ENCODE data around the gene ITGA5. TPM values are rescaled to one million over a fixed set of nuclear protein-coding genes. Genes with fewer than 3 reads are reported as not detected.

Gene ITGA5
- total and polyA plus RNA-seq, 2 of the 13 experiments (the other 11 are each of a cell fraction or from before 2014, with no cell fraction given) = 0.20 to 0.40 TPM

- TF ChIP-seq, protein P1, sequence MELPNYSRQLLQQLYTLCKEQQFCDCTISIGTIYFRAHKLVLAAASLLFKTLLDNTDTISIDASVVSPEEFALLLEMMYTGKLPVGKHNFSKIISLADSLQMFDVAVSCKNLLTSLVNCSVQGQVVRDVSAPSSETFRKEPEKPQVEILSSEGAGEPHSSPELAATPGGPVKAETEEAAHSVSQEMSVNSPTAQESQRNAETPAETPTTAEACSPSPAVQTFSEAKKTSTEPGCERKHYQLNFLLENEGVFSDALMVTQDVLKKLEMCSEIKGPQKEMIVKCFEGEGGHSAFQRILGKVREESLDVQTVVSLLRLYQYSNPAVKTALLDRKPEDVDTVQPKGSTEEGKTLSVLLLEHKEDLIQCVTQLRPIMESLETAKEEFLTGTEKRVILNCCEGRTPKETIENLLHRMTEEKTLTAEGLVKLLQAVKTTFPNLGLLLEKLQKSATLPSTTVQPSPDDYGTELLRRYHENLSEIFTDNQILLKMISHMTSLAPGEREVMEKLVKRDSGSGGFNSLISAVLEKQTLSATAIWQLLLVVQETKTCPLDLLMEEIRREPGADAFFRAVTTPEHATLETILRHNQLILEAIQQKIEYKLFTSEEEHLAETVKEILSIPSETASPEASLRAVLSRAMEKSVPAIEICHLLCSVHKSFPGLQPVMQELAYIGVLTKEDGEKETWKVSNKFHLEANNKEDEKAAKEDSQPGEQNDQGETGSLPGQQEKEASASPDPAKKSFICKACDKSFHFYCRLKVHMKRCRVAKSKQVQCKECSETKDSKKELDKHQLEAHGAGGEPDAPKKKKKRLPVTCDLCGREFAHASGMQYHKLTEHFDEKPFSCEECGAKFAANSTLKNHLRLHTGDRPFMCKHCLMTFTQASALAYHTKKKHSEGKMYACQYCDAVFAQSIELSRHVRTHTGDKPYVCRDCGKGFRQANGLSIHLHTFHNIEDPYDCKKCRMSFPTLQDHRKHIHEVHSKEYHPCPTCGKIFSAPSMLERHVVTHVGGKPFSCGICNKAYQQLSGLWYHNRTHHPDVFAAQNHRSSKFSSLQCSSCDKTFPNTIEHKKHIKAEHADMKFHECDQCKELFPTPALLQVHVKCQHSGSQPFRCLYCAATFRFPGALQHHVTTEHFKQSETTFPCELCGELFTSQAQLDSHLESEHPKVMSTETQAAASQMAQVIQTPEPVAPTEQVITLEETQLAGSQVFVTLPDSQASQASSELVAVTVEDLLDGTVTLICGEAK (IDR thresholded peaks at IDR 0.05) = no peak
- TF ChIP-seq, protein P1 (CRISPR knock-in tag; IDR thresholded peaks at IDR 0.05) = no peak
- TF ChIP-seq ZNF136 (CRISPR knock-in tag; IDR thresholded peaks at IDR 0.05; ENCODE audit: low read depth) (no peak), CENPT (CRISPR knock-in tag; IDR thresholded peaks at IDR 0.05; ENCODE audit: low read depth) (no peak), CENPX (CRISPR knock-in tag; IDR thresholded peaks at IDR 0.05) (no peak), MEF2D (CRISPR knock-in tag; IDR thresholded peaks at IDR 0.05) (no peak), DPF2 (CRISPR knock-in tag; IDR thresholded peaks at IDR 0.05; ENCODE audit: borderline replicate concordance, low read depth) (no peak), MYPOP (CRISPR knock-in tag; IDR thresholded peaks at IDR 0.05) (no peak), SMARCC2 (IDR thresholded peaks at IDR 0.05) (no peak), ZNF235 (CRISPR knock-in tag; IDR thresholded peaks at IDR 0.05; ENCODE audit: borderline replicate concordance) (no peak), KLF15 (CRISPR knock-in tag; IDR thresholded peaks at IDR 0.05; ENCODE audit: borderline replicate concordance) (no peak)
- TF ChIP-seq, protein P2, sequence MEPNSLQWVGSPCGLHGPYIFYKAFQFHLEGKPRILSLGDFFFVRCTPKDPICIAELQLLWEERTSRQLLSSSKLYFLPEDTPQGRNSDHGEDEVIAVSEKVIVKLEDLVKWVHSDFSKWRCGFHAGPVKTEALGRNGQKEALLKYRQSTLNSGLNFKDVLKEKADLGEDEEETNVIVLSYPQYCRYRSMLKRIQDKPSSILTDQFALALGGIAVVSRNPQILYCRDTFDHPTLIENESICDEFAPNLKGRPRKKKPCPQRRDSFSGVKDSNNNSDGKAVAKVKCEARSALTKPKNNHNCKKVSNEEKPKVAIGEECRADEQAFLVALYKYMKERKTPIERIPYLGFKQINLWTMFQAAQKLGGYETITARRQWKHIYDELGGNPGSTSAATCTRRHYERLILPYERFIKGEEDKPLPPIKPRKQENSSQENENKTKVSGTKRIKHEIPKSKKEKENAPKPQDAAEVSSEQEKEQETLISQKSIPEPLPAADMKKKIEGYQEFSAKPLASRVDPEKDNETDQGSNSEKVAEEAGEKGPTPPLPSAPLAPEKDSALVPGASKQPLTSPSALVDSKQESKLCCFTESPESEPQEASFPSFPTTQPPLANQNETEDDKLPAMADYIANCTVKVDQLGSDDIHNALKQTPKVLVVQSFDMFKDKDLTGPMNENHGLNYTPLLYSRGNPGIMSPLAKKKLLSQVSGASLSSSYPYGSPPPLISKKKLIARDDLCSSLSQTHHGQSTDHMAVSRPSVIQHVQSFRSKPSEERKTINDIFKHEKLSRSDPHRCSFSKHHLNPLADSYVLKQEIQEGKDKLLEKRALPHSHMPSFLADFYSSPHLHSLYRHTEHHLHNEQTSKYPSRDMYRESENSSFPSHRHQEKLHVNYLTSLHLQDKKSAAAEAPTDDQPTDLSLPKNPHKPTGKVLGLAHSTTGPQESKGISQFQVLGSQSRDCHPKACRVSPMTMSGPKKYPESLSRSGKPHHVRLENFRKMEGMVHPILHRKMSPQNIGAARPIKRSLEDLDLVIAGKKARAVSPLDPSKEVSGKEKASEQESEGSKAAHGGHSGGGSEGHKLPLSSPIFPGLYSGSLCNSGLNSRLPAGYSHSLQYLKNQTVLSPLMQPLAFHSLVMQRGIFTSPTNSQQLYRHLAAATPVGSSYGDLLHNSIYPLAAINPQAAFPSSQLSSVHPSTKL (CRISPR knock-in tag; IDR thresholded peaks at IDR 0.05) = peak; percentile 26
- TF ChIP-seq, protein P3, sequence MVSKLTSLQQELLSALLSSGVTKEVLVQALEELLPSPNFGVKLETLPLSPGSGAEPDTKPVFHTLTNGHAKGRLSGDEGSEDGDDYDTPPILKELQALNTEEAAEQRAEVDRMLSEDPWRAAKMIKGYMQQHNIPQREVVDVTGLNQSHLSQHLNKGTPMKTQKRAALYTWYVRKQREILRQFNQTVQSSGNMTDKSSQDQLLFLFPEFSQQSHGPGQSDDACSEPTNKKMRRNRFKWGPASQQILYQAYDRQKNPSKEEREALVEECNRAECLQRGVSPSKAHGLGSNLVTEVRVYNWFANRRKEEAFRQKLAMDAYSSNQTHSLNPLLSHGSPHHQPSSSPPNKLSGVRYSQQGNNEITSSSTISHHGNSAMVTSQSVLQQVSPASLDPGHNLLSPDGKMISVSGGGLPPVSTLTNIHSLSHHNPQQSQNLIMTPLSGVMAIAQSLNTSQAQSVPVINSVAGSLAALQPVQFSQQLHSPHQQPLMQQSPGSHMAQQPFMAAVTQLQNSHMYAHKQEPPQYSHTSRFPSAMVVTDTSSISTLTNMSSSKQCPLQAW (CRISPR knock-in tag; IDR thresholded peaks at IDR 0.05) = peak; percentile 64; the same call in 1 of the 2 replicates
These were observed 58.2 kb downstream of the ITGA5 start (continued) for GRCh38 chr12:54360717-54361456.
